ENCODE measurements around the gene CYBA.
A peak's percentile ranks its signal among the peaks of the same experiment; 100 is the strongest.

CYBA gene

DNA sequence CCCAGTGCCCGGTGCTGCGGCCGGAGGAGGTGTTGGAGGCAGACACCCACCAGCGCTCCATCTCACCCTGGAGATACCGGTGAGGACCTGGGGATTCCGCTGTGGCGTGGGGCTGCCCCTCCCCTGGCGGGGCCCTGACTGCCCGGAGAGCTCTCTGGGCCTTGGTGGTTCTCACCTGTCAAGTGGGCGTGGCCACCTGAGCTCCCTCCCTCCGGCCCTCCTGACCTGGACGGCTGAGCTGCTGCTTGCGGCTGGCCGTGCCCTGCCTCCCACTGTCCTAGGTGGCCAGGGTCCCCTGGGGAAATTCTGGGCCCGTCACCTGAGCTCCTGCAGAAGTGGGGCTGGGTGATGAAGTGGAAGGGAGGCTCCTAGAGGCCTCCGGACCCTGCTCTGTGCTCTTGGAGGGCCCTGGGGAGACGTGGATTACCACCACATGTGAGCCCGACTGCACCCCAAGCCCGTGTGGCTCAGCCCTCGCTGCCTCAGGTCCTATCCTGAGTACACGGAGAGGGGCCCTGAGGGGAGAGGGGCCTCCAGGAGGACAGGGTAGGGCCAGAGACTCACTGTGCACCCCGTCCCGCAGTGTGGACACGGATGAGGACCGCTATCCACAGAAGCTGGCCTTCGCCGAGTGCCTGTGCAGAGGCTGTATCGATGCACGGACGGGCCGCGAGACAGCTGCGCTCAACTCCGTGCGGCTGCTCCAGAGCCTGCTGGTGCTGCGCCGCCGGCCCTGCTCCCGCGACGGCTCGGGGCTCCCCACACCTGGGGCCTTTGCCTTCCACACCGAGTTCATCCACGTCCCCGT lies 11.4 kb downstream of the CYBA start:
- Histone ChIP-seq H3K27me3 (ENCODE audit: insufficient read depth, low read length) (peaks cover 44% of the 10 kb centered on the region), H3K4me3 (ENCODE audit: low read length) (peak overlapping the region; percentile 18; the same call in 1 of the 2 replicates), H3K4me1 (ENCODE audit: insufficient read depth, low read length) (no peaks in the 10 kb centered on the region; the same call in 1 of the 2 replicates), H3K36me3 (ENCODE audit: insufficient read depth, low read depth, low read length) (no peaks in the 10 kb centered on the region), H3K27ac (ENCODE audit: low read length) (no peak overlapping the region), H3K9ac (ENCODE audit: low read depth, low read length) (peak overlapping the region; percentile 27; the same call in 1 of the 2 replicates), H3K9me3 (ENCODE audit: insufficient read depth, low read depth, low read length) (no peaks in the 10 kb centered on the region)

DNA sequence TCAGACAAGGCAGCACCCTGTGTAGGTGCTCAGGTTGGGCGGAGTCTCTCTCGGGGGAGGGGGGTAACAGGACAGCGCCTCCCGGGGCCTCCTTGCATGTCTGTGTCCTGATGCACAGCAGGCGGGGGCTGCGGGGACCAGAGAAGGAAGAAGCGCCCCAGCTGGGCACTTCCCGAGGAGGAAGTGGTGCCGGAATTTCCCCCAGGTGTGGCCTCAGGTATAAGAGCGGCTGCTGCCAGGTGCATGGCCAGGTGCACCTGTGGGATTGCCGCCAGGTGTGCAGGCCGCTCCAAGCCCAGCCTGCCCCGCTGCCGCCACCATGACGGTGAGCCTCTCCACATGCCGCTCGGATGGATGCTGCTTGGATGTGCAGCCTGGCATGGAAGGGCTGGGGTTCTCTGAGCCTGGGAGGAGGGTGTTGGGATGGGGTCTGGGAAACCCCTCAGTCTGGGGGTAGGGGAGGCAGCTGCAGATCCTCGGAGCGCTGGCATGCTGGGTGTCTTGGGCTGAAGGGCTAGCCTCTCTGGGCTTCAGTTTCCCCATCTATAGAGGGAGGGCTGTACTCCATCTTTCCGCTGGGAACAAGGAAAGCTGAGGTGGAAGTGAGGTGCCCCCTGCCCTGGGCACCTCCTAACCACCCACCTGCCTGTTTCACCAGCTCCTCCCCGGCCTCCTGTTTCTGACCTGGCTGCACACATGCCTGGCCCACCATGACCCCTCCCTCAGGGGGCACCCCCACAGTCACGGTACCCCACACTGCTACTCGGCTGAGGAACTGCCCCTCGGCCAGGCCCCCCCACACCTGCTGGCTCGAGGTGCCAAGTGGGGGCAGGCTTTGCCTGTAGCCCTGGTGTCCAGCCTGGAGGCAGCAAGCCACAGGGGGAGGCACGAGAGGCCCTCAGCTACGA lies 12.3 kb downstream of the CYBA start, which contains the start of gene IL17C:
TSS of gene IL17C (plus strand) at position 250 of the 908 bp plus-strand sequence. CDS start at position 320, 70 bp downstream.
- Histone ChIP-seq H3K4me1 (ENCODE audit: insufficient read depth, low read length) (no peaks in the 10 kb centered on the region; the same call in 1 of the 2 replicates), H3K4me3 (ENCODE audit: low read length) (peak within 1 kb of the TSS; percentile 18; the same call in 1 of the 2 replicates), H3K36me3 (ENCODE audit: insufficient read depth, low read depth, low read length) (no peaks in the 10 kb centered on the region), H3K27me3 (ENCODE audit: insufficient read depth, low read length) (peaks cover 44% of the 10 kb centered on the region), H3K9me3 (ENCODE audit: insufficient read depth, low read depth, low read length) (no peaks in the 10 kb centered on the region), H3K27ac (ENCODE audit: low read length) (no peak within 1 kb of the TSS), H3K9ac (ENCODE audit: low read depth, low read length) (peak within 1 kb of the TSS; percentile 27; the same call in 1 of the 2 replicates)

DNA sequence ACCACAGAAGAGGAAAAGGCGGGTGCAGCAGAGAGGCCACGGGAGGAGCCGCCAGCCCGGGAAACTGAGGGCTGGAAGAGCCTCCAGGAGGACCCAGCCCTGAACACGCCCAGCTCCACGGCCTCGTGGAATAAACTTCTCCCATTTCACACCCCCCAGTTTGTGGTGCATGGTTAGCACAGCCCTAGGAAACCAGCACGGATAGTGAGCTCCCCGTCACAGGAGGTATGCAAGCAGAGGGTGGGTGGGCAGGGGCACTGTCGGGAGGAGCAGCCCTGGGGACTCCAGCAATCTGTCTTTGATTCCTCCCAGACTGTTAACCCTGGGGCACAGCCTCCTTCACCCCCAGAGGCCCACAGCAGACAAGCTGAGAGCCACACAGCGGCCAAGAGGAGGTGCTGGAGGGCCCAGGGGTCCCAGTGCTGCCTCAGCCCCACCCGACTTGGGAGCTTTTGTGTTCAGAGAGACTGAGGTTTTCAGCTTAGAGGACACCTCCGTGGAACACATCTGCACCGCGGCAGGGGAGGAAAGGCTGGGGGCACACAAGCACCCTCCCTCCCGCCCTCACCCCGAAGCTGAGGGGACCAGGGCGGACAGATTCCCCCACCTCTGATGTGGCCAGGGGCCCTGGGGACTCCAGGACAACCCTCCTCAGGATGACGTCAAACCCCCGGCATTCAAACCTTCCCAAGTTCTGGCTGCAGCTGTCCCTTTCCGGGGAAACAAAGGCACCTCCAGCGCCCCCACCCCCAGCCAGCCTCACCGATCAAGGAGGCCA lies 14.2 kb downstream of the CYBA start:
- Histone ChIP-seq H3K27me3 (ENCODE audit: insufficient read depth, low read length) (peaks cover 44% of the 10 kb centered on the region), H3K4me3 (ENCODE audit: low read length) (no peak overlapping the region), H3K27ac (ENCODE audit: low read length) (no peak overlapping the region), H3K9me3 (ENCODE audit: insufficient read depth, low read depth, low read length) (no peaks in the 10 kb centered on the region), H3K36me3 (ENCODE audit: insufficient read depth, low read depth, low read length) (peaks cover 7% of the 10 kb centered on the region; the same call in 1 of the 2 replicates), H3K4me1 (ENCODE audit: insufficient read depth, low read length) (no peaks in the 10 kb centered on the region; the same call in 1 of the 2 replicates), H3K9ac (ENCODE audit: low read depth, low read length) (no peak overlapping the region)

DNA sequence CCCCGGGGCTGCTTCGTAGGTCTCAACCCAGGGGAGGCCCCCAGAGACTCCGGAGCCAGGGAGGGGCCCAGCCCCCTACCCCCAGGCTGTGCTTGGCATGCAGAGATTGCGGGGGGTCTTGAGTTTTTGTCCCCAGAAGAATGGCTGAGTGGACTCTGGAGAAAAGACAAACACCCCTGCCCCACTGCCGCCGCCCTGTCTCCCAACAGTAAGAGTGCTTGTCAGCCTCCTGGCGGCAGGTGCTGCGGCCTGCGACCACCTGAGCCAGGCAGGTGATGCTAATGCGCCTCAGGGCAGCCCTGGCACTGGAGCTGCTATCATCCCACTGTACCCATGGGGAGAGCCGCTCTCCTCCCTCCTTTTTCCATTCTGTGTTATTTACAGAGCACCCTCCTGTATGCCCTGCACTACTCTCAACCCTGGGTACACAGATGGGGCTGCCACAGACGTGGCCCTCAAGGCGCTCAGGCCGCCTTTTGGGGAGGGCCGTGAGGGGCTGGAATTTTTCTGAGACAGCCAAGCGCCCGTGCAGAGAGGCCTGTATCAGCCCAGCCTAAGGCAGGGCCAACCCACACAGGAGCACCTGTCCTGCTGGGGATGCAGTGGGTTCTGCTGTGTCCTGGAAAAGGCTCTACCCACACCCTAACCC lies 15.1 kb downstream of the CYBA start:
- no peaks in the 10 kb centered on the region for H3K9me3 ChIP-seq (ENCODE audit: insufficient read depth, low read depth, low read length)
- peaks cover 40% of the 10 kb centered on the region for H3K27me3 ChIP-seq (ENCODE audit: insufficient read depth, low read length)
- H3K36me3 ChIP-seq (ENCODE audit: insufficient read depth, low read depth, low read length) = peaks cover 16% of the 10 kb centered on the region; the same call in 1 of the 2 replicates
- no peak overlapping the region for H3K27ac ChIP-seq (ENCODE audit: low read length)
- no peaks in the 10 kb centered on the region; the same call in 1 of the 2 replicates for H3K4me1 ChIP-seq (ENCODE audit: insufficient read depth, low read length)
- H3K9ac ChIP-seq (ENCODE audit: low read depth, low read length) = no peak overlapping the region
- no peak overlapping the region for H3K4me3 ChIP-seq (ENCODE audit: low read length)

DNA sequence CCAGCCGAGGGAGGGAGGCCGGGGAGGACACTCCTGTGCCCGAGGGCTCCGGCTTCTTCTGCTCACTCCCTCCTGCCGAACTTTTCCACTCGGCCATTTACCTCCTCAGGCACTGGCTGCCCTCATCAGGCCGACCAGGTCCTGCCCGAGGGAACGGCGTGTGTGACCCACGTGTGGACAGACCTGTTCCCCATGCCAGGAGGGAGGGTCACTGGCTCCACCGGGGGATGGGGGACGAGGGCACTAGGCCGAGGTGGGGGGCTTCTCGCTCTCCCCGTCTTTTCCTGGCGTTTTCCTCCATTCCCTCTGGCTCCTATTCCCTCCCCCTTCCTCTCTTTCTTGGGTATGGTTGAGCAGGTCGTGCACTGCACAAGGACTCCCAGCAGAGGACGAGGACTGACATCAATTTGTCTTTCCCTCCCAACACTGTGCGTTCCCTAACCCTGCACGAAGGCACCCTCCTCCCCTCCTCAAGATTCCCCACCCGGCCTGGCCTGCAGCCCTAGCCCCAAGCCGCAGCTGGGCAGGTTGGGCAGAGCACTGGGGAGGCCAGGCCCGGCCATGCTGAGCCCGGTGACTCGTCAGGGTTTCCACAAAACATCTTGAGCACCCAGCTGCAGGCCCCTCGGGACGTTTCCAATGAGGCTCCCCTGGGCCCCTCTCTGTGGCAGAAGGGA lies 15.7 kb downstream of the CYBA start:
- Histone ChIP-seq H3K4me3 (ENCODE audit: low read length) (peak overlapping the region; percentile 72), H3K9me3 (ENCODE audit: insufficient read depth, low read depth, low read length) (no peaks in the 10 kb centered on the region), H3K27me3 (ENCODE audit: insufficient read depth, low read length) (peaks cover 33% of the 10 kb centered on the region), H3K4me1 (ENCODE audit: insufficient read depth, low read length) (no peaks in the 10 kb centered on the region; the same call in 1 of the 2 replicates), H3K9ac (ENCODE audit: low read depth, low read length) (peak overlapping the region; percentile 51; the same call in 1 of the 2 replicates), H3K36me3 (ENCODE audit: insufficient read depth, low read depth, low read length) (peaks cover 21% of the 10 kb centered on the region), H3K27ac (ENCODE audit: low read length) (no peak overlapping the region)

DNA sequence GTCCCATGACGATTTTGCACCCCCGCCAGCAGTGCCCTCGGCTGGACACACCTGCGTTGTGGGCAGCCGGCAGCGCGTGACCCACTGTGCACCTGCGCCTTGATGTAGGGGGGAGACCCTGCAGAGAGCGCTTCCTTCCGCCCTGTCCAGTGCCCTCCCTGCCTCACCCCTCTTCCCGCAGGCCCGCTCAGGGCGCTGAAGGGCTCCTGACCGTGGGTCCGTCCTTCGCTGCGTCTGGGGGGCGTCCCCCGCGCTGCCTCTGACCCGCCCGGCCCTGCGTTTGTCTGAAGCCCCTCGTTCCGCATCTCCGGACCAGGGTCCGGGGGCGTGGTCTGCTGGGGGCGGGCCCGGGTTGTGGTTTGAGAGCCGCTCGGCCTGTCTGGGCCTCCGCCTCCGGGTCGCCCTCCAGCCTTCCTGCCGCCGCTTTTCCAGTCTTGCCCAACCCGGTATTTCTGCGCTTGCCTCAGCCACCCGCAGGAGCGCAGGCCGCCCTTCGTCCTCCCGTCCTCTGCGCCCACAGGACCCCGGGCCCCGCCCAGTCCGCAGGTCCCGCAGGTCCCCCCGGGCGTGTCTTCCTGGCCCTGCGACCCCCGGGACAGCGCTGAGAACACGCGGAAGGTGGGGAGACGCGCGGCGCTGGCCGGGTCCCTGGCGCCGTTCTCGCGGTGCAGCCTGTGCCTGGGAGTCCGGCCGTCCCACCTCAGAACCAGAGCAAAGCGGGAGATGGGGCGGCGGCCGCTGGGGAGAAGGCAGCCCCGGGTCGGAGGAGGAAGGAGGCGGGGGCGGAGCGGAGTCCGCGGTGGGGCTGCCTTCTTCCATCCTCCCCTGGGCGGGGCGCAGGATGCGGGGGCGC lies 16.5 kb downstream of the CYBA start:
- Histone ChIP-seq H3K4me3 (ENCODE audit: low read length) (peak overlapping the region; percentile 72), H3K9ac (ENCODE audit: low read depth, low read length) (peak overlapping the region; percentile 51; the same call in 1 of the 2 replicates), H3K27ac (ENCODE audit: low read length) (no peak overlapping the region), H3K36me3 (ENCODE audit: insufficient read depth, low read depth, low read length) (peaks cover 28% of the 10 kb centered on the region), H3K9me3 (ENCODE audit: insufficient read depth, low read depth, low read length) (no peaks in the 10 kb centered on the region), H3K27me3 (ENCODE audit: insufficient read depth, low read length) (peaks cover 26% of the 10 kb centered on the region), H3K4me1 (ENCODE audit: insufficient read depth, low read length) (no peaks in the 10 kb centered on the region; the same call in 1 of the 2 replicates)

DNA sequence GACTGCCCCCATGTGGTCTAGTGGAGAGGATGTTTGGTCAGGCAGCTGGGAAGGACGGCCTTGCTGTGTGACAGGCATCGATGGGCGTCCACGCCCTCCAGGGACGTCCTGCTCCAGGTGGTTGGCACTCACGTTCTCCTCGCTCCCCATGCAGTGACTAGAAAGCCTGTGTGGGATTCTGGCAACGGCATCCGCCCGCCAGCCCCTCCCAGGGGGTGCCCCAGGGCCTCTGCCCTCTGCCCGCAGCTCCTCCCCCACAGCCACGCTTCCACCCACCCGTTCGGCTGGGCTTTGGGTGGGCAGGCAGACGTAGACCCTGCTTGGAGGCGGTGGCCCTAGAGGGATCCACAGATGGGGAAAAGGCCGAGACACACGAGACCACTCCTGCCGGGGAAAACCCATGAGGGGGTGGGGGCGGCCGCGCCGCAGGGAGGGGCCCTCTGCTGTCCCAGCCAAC lies 17.1 kb downstream of the CYBA start:
- H3K27me3 ChIP-seq (ENCODE audit: insufficient read depth, low read length) = peaks cover 20% of the 10 kb centered on the region
- no peak overlapping the region; the same call in 1 of the 2 replicates for H3K9ac ChIP-seq (ENCODE audit: low read depth, low read length)
- H3K36me3 ChIP-seq (ENCODE audit: insufficient read depth, low read depth, low read length) = peaks cover 31% of the 10 kb centered on the region
- no peak overlapping the region for H3K27ac ChIP-seq (ENCODE audit: low read length)
- peak overlapping the region; percentile 72; the same call in 1 of the 2 replicates for H3K4me3 ChIP-seq (ENCODE audit: low read length)
- H3K4me1 ChIP-seq (ENCODE audit: insufficient read depth, low read length) = no peaks in the 10 kb centered on the region; the same call in 1 of the 2 replicates
- no peaks in the 10 kb centered on the region for H3K9me3 ChIP-seq (ENCODE audit: insufficient read depth, low read depth, low read length)

DNA sequence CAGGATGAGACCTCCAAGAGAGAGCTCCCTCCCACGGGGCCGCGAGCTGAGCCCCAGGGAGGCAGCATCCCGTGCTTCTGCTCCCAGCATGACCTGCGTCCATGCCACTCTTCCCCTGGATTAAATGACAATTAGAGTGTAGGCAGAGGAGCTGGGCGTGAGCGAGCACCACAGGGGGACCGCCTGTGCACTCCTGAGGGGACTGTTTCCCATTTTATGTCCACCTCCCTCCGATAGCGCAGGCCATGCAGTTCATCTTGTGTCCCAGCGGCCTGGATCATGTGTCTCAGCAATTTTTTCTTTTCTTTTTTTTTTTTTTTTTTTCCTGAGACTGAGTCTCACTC lies 18.3 kb downstream of the CYBA start:
- H3K27ac ChIP-seq (ENCODE audit: low read length) = no peak overlapping the region
- H3K9ac ChIP-seq (ENCODE audit: low read depth, low read length) = no peak overlapping the region
- no peaks in the 10 kb centered on the region for H3K9me3 ChIP-seq (ENCODE audit: insufficient read depth, low read depth, low read length)
- no peaks in the 10 kb centered on the region; the same call in 1 of the 2 replicates for H3K4me1 ChIP-seq (ENCODE audit: insufficient read depth, low read length)
- peaks cover 17% of the 10 kb centered on the region for H3K27me3 ChIP-seq (ENCODE audit: insufficient read depth, low read length)
- H3K4me3 ChIP-seq (ENCODE audit: low read length) = no peak overlapping the region
- peaks cover 38% of the 10 kb centered on the region for H3K36me3 ChIP-seq (ENCODE audit: insufficient read depth, low read depth, low read length)

DNA sequence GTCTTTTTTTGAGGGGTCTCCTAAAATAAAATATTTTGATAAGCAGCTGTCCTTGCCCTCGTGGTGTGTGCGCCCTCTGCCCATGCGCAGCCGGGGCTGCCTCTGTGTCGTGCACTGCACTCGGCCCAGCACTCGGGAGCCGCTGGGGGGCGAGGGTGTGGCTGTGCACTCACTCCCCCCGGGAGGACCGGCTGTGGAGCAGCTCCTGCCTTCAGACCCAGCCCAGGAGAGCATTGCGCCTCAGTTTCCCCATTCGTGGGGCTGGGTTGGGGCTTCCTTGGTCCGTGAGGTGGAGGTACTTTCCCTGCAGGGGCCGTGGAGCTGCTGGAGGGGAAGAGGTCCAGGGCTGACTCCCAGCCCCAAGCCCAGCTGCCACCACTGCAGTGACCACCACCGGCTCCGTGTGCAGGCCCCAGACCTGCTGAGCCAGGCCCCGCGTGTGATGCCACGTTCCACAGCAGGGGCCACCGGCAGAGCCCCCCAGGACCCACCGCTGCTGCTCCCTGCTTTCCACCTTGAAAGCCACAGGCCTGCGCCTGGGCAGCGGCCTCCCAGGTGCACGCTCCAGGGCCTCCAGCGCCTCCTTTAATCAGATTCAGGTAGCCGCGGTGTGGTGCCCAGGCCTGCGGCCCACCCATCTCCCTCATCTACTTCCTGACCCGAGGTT lies 18.8 kb downstream of the CYBA start:
- peaks cover 42% of the 10 kb centered on the region for H3K36me3 ChIP-seq (ENCODE audit: insufficient read depth, low read depth, low read length)
- H3K4me3 ChIP-seq (ENCODE audit: low read length) = no peak overlapping the region
- H3K9me3 ChIP-seq (ENCODE audit: insufficient read depth, low read depth, low read length) = no peaks in the 10 kb centered on the region
- H3K27ac ChIP-seq (ENCODE audit: low read length) = no peak overlapping the region
- H3K27me3 ChIP-seq (ENCODE audit: insufficient read depth, low read length) = peaks cover 17% of the 10 kb centered on the region
- H3K9ac ChIP-seq (ENCODE audit: low read depth, low read length) = no peak overlapping the region
- H3K4me1 ChIP-seq (ENCODE audit: insufficient read depth, low read length) = no peaks in the 10 kb centered on the region; the same call in 1 of the 2 replicates

Measured in iPS-20b (cell line).